GM19452 (cell line): Measurements from ENCODE around the gene SMYD4.

ENCODE experiments used
- ATAC-seq: cut with Tn5 transposase; IDR thresholded peaks from one replicate; pipeline ENCODE4 v1.9.1; 2021; ENCODE audit not compliant: unreplicated experiment

The SMYD4 gene

DNA sequence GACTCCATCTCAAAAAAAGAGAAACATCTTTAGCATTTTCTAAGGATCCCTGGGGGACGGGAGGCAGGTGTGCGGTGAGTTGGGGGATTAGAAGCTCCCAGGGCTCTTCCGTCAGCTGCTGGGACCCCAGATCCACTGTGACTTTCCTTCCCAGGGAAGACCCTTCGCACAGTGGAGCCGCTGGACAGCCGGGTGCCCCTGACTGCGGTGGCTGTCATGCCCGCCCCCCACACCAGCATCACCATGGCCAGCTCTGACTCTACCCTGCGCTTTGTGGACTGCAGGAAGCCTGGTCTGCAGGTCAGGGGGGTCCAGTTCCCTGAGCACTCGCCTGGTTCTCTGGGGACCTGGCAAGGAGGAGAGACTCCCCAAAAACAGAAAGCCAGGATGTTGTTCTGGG, 94.3 kb downstream of the SMYD4 start:
- no peak for ATAC-seq

DNA sequence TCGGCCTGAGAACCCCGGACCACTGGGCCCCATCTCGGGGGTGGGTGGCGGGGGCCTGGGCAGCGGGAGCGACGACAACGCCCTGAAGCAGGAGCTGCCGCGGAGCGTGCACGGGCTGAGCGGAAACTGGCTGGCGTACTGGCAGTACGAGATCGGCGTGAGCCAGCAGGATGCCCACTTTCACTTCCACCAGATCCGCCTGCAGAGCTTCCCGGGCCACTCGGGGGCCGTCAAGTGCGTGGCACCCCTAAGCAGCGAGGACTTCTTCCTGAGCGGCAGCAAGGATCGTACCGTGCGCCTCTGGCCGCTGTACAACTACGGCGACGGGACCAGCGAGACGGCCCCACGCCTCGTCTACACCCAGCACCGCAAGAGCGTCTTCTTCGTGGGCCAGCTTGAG, 95.9 kb downstream of the SMYD4 start:
- no peak for ATAC-seq

DNA sequence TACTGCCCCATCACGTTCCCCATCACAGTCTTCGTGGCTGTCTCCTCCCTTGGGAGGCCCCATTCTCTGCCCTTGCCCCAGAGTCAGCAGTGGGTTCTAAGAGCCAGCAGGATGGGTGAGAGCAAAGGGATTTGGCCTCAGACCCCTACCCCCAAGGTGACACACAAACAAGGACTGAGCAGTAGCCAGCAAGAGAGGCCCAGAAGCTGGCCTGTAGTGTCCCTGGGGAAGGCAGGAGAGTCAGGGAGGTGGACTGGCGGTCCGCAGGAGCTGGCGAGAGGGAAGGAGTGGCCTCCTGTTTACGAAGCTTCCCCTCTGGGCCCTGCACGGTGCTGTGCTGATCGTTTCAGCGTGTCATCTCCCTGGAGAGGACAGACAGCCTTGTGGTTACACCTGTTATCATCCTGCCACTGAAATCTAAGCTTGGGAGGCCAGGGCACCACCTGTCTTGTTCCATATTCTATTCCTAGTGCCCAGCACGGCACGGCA, 96.8 kb downstream of the SMYD4 start:
- ATAC-seq, result no peak

DNA sequence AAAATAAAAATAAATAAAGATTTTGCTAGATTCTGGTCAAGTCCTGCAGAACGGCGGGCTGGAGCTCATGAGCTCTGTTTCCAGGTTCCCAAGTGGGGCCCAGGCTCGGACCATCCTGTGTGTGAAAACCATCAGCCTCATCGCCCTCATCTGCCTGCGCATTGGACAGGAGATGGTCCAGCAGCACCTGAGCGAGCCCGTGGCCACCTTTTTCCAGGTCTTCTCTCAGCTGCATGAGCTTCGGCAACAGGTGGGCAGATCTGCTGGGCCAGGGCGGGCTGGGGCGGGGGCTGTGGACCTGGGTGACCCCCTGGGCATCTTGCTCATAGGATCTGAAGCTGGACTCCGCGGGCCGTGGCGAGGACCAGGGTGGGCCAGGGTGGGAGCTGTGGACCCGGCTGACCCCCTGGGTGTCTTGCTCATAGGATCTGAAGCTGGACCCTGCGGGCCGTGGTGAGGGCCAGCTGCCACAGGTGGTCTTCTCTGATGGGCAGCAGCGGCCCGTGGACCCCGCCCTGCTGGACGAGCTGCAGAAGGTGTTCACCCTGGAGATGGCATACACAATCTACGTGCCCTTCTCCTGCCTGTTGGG, 97.4 kb downstream of the SMYD4 start:
- ATAC-seq, result no peak

DNA sequence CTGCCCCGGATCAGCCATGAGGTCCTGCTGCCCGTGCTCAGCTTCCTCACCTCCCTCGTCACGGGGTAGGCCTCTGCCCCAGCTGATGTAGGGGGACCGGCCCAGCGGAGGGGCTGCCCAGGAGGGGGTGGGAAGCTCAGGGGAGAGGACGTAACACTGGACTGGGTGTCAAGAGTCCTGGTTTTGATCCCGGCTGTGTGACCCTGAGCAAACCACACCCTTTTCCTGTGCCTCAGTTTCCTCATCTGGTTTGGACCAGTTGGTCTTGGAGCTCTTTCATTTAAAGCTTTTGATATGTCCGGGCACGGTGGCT, 98.6 kb downstream of the SMYD4 start:
- ATAC-seq, result no peak

DNA sequence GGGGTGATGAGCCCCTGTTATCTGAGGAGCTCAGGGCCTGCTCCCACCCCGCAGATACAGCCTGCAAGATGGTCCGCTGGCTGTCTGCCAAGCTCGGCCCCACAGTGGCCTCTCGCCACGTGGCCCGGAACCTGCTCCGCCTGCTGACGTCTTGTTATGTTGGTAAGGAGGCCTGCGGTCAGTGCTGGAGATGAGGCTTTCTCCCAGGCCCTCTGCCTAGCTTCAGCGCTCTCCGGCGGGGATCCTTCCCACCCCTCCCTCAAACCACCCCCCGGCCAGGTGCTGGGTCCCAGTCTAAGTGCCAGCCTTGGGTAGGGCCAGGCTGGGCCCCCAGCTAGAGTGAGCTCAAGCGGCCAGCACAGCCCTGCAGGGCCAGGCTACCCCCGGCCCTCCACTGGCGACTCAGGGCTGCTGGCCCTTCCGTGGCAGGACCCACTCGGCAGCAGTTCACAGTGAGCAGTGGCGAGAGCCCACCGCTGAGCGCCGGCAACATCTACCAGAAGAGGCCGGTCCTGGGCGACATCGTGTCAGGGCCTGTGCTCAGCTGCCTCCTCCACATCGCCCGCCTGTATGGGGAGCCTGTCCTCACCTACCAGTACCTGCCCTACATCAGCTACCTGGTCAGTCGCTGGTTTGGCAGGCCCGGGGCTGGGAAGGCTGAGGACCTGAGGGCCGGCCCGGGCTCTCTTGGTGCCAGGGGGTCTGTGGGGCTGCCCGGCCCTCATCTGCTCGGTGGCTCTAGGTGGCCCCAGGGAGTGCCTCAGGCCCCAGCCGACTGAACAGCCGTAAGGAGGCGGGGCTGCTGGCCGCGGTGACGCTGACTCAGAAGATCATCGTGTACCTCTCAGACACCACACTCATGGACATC, 99.1 kb downstream of the SMYD4 start:
- ATAC-seq, result no peak

DNA sequence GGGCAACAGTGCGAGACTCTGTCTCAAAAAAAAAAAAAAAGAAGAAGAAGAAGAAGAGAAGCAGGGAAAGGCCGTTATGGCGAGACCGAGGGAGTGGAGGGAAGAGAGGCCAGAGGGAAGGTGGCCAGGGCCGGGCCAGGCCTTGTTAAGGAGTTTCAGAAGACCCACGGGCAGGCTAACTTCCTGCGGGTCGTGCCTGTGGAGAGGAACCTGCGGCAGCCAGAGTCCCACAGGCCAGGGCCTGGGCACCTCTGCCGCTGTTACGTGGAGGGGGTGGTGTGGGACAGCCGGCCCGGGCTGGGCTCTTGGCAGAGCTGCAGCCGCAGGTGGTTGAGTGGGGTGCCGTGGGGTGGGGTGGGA, 99.8 kb downstream of the SMYD4 start:
- no peak for ATAC-seq
